ENCODE measurements around the gene SPO11. TPM values are rescaled to one million over a fixed set of nuclear protein-coding genes. Genes with fewer than 3 reads are reported as not detected.
"Not testable (repeated sequence)": the region's sequence is repeated elsewhere in the genome, so short reads cannot be mapped to it uniquely, and the experiment has no call there.

Gene SPO11
- total RNA-seq, 3 donors from 2014 or later (not counting 1 experiment from before 2014, with no cell fraction given): not detected

DNA sequence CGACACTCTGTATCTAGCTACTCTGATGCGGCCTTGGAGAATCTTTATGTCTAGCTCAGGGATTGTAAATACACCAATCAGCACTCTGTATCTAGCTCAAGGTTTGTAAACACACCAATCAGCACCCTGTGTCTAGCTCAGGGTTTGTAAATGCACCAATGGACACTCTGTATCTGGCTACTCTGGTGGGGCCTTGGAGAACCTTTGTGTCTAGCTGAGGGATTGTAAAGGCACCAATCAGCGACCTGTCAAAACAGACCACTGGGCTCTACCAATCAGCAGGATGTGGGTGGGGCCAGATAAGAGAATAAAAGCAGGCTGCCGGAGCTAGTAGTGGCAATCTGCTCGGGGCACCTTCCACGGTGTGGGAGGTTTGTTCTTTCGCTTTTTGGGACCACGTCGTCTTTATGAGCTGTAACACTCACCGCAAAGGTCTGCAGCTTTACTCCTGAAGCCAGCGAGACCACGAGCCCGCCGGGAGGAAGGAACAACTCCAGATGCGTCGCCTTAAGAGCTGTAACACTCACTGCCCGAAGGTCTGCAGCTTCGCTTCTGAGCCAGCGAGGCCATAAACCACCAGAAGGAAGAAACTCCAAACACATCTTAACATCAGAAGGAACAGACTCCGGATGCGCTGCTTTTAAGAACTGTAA is 19.4 kb downstream of the SPO11 start:
- H3K9me3 ChIP-seq (ENCODE audit: control insufficient read depth, insufficient read depth, low read length); H3K27me3 Mint-ChIP-seq (ENCODE audit: low read depth in 2 of 2); H3K4me3 ChIP-seq (ENCODE audit: low read length); H3K36me3 ChIP-seq (ENCODE audit: control insufficient read depth, insufficient read depth, low read length); H3K36me3 Mint-ChIP-seq; intact Hi-C loops (cut with micrococcal nuclease); H3K27me3 ChIP-seq (ENCODE audit: control insufficient read depth, insufficient read depth, low read length); H3K4me1 ChIP-seq (ENCODE audit: control insufficient read depth, insufficient read depth, low read length); DNase-seq; H3K27ac ChIP-seq (ENCODE audit: low read length); ATAC-seq; H3K9me3 Mint-ChIP-seq: not testable (repeated sequence)
- Mint-ChIP-seq H3K27ac (peak overlapping the region in 1 of 2 donors; percentile 83), H3K4me3 (peak overlapping the region; percentile 35), H3K4me1 (peaks cover 24 to 25% of the 10 kb centered on the region in 2 donors)
- 83% methylated on average over 19 of the region's 21 CpGs for WGBS (ENCODE audit: insufficient coverage)

DNA sequence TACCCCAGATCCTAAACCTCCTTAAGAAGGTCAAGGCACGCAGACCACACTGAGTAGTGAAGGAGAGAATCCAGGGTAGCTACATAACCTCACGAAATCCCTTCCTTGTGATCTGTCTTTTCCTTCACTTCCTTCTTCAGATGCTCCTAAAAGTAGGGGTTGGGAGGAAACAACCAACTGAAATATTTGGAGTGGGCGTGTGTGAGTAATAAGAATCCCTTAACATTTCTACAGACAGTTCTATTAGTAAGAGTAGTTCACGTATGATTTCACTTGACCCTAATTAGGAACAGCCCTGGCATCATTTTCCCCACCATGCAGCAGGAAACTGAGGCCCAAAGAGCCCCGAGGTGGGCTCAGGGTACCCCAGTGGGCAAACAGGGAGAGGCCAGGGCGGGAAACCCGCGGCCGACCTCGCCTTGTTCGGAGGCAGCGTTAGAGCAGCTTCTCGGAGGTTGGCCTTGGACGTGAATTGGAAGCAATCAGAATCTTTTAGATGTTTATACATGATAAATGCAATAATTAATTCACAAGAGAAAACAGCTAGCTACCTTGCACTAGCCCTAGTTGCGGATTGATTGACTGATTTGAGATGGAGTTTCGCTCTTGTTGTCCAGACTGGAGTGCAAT is 20.6 kb downstream of the SPO11 start:
- DNase-seq: peak in 1 of 2 donors; percentile 26

DNA sequence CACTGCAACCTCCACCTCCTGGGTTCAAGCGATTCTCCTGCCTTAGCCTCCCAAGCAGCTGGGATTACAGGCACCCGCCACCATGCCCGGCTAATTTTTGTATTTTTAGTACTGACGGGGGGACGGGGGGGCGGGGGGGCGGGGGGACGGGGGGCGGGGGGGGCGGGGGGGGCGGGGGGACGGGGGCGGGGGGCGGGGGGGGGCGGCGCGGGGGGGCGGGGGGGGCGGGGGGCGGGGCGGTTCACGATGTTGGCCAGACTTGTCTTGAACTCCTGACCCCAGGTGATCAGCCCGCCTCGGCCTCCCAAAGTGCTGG is 21.1 kb downstream of the SPO11 start:
- H3K4me1 Mint-ChIP-seq: peaks cover 25% of the 10 kb centered on the region in 2 donors

More for the DNA sequence above, 20.6 kb downstream of the SPO11 start:
- Histone ChIP-seq H3K27me3 (ENCODE audit: control insufficient read depth, insufficient read depth, low read length) (no peaks in the 10 kb centered on the region), H3K9me3 (ENCODE audit: control insufficient read depth, insufficient read depth, low read length) (no peaks in the 10 kb centered on the region), H3K4me3 (ENCODE audit: low read length) (no peak overlapping the region), H3K27ac (ENCODE audit: low read length) (no peak overlapping the region), H3K4me1 (ENCODE audit: control insufficient read depth, insufficient read depth, low read length) (peaks cover 10% of the 10 kb centered on the region), H3K36me3 (ENCODE audit: control insufficient read depth, insufficient read depth, low read length) (peaks cover 17% of the 10 kb centered on the region)
- Mint-ChIP-seq H3K27ac (peak overlapping the region; percentile 69 to 83), H3K27me3 (ENCODE audit: low read depth in 2 of 2) (no peaks in the 10 kb centered on the region), H3K36me3 (peaks cover under 1% of the 10 kb centered on the region), H3K4me1 (peaks cover 25% of the 10 kb centered on the region in 2 donors), H3K4me3 (peak overlapping the region; percentile 61), H3K9me3 (no peaks in the 10 kb centered on the region)
- TF ChIP-seq, protein P1, sequence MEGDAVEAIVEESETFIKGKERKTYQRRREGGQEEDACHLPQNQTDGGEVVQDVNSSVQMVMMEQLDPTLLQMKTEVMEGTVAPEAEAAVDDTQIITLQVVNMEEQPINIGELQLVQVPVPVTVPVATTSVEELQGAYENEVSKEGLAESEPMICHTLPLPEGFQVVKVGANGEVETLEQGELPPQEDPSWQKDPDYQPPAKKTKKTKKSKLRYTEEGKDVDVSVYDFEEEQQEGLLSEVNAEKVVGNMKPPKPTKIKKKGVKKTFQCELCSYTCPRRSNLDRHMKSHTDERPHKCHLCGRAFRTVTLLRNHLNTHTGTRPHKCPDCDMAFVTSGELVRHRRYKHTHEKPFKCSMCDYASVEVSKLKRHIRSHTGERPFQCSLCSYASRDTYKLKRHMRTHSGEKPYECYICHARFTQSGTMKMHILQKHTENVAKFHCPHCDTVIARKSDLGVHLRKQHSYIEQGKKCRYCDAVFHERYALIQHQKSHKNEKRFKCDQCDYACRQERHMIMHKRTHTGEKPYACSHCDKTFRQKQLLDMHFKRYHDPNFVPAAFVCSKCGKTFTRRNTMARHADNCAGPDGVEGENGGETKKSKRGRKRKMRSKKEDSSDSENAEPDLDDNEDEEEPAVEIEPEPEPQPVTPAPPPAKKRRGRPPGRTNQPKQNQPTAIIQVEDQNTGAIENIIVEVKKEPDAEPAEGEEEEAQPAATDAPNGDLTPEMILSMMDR (IDR thresholded peaks at IDR 0.05): no peak
- intact Hi-C loops (cut with micrococcal nuclease): no loop called here
- 91% methylated on average over 10 of the region's 16 CpGs for WGBS (ENCODE audit: insufficient coverage)
- ATAC-seq: no peak

DNA sequence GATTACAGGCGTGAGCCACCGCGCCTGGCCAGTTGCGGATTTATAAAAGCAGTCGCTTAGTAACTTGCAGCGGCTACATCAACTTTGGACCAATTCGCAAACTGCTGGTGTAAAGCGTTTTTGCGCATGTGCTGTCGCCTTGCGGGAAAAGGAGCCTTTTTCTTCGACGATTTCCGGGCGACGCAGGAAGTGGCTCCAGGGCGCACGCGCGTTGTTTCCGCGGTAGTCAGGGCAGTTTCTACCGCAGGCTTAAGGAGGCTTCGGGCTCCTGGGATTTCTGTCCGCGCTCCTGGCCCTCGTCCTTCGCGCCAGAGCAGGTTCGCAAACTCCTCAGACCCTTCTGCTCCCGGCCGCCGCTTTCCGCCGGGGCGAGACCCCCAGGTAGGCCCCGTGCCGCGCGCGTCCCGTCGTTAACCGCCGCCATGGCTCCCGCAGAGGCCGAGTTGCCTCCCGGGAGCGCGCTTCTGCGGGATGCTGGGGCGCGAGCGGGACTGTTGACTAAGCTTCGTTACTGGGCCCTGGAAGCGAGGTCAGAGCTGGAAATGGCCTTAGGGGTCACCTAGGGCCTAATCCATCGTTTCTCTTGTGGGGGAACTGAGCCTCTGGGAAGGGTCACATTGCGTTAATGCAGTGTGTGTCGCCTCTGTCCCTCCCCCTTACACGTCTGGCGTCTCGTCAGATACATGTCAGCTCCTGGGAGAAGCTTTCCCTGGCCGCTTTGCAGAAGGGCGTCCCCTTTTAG is 21.6 kb downstream of the SPO11 start, which contains the start of gene RAE1:
Gene RAE1, plus strand, starts transcription at position 214 of the 742 bp plus-strand sequence. CDS start 2,784 bp downstream, outside the sequence.
- TF ChIP-seq, protein P1 (IDR thresholded peaks at IDR 0.05): no peak
- H3K27me3 ChIP-seq (ENCODE audit: control insufficient read depth, insufficient read depth, low read length): no peaks in the 10 kb centered on the region
- Mint-ChIP-seq H3K4me3 (peak within 1 kb of the TSS; percentile 86), H3K4me1 (peaks cover 25% of the 10 kb centered on the region in 2 donors), H3K27me3 (ENCODE audit: low read depth in 2 of 2) (no peaks in the 10 kb centered on the region), H3K9me3 (no peaks in the 10 kb centered on the region), H3K27ac (peak within 1 kb of the TSS; percentile 77 to 83), H3K36me3 (peaks cover 11% of the 10 kb centered on the region)
- peak; percentile 83 to 89 (median 86) for ATAC-seq
- WGBS (ENCODE audit: insufficient coverage): under 1% methylated on average over 64 of the region's 64 CpGs
- H3K4me3 ChIP-seq (ENCODE audit: low read length): peak within 1 kb of the TSS; percentile 58
- peaks cover 27% of the 10 kb centered on the region for H3K36me3 ChIP-seq (ENCODE audit: control insufficient read depth, insufficient read depth, low read length)
- peak; percentile 87 to 98 for DNase-seq
- intact Hi-C loops (cut with micrococcal nuclease): no loop called here
- peak within 1 kb of the TSS; percentile 78 for H3K27ac ChIP-seq (ENCODE audit: low read length)
- H3K9me3 ChIP-seq (ENCODE audit: control insufficient read depth, insufficient read depth, low read length): no peaks in the 10 kb centered on the region
- peaks cover 10% of the 10 kb centered on the region for H3K4me1 ChIP-seq (ENCODE audit: control insufficient read depth, insufficient read depth, low read length)

More for the DNA sequence above, 21.1 kb downstream of the SPO11 start:
- Histone ChIP-seq H3K36me3 (ENCODE audit: control insufficient read depth, insufficient read depth, low read length) (peaks cover 22% of the 10 kb centered on the region), H3K27ac (ENCODE audit: low read length) (peak overlapping the region; percentile 78), H3K4me3 (ENCODE audit: low read length) (peak overlapping the region; percentile 58)
- intact Hi-C loops (cut with micrococcal nuclease); DNase-seq; H3K36me3 Mint-ChIP-seq; H3K27me3 Mint-ChIP-seq (ENCODE audit: low read depth in 2 of 2); H3K9me3 Mint-ChIP-seq; H3K9me3 ChIP-seq (ENCODE audit: control insufficient read depth, insufficient read depth, low read length); H3K4me1 ChIP-seq (ENCODE audit: control insufficient read depth, insufficient read depth, low read length); H3K27me3 ChIP-seq (ENCODE audit: control insufficient read depth, insufficient read depth, low read length): not testable (repeated sequence)
- WGBS (ENCODE audit: insufficient coverage): 0% methylated on average over 5 of the region's 24 CpGs
- ATAC-seq: peak in 1 of 3 donors; percentile 61
- peak overlapping the region; percentile 86 for H3K4me3 Mint-ChIP-seq
- peak overlapping the region; percentile 77 to 83 for H3K27ac Mint-ChIP-seq

Data from natural killer cell (primary cell).